ENCODE results near the gene CYB561D2.

DNA sequence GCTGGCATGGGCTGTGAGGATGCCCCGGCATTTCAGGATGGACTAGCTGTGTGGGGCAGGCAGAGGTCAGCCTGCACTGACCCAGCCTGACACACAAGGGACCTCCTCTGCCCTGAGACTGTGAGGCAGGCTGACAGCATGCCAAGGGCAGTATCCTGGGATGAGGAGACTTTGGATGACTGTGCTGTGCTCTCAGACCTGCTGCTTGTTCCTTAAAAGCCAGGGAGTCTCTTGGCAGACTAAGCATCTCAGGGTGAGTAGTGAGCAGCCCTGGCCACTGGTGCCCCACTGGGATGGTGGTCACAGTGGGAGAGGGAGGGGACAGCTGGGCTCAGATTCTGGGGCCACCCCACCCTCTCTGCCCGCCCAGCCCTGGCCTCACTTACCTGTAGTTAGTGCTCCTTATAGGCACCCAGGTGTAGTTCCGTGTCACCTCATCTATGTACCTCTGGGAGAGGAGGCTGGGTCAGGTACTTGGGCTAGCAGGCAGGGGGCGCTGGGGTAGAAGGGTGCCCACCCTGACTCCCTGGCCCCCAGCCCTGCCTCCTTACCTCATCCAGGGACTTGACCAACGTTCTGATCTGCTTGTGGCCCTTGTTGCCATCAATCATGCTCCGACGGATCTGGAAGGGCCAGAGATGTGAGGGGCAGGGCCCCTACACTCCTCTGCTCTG lies 24.7 kb downstream of the CYB561D2 start:
- TF ChIP-seq, protein P1, sequence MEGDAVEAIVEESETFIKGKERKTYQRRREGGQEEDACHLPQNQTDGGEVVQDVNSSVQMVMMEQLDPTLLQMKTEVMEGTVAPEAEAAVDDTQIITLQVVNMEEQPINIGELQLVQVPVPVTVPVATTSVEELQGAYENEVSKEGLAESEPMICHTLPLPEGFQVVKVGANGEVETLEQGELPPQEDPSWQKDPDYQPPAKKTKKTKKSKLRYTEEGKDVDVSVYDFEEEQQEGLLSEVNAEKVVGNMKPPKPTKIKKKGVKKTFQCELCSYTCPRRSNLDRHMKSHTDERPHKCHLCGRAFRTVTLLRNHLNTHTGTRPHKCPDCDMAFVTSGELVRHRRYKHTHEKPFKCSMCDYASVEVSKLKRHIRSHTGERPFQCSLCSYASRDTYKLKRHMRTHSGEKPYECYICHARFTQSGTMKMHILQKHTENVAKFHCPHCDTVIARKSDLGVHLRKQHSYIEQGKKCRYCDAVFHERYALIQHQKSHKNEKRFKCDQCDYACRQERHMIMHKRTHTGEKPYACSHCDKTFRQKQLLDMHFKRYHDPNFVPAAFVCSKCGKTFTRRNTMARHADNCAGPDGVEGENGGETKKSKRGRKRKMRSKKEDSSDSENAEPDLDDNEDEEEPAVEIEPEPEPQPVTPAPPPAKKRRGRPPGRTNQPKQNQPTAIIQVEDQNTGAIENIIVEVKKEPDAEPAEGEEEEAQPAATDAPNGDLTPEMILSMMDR (IDR thresholded peaks at IDR 0.05) = no peak
- TF ChIP-seq POLR2A (IDR thresholded peaks at IDR 0.05) = no peak
